Testis (tissue), 3 donors: ENCODE results near the gene BCAS3. TPM values are rescaled to one million over a fixed set of nuclear protein-coding genes. Genes with fewer than 3 reads are reported as not detected.

Source experiments
- DNase-seq: peaks from one replicate; pipeline ENCODE4 v3.0.0-alpha.2; 2019
- H3K27ac ChIP-seq, 2 donors: fragments of 200-600 bp; sonication (generic); one replicate each; pipeline ENCODE4 v1.5.1; 2019
- H3K27me3 ChIP-seq: fragments of 200-600 bp; sonication (generic); one replicate; pipeline ENCODE4 v1.5.1; 2019
- H3K36me3 ChIP-seq: fragments of 200-600 bp; sonication (generic); one replicate; pipeline ENCODE4 v1.5.1; 2017; ENCODE audit warnings: low read depth; ENCODE audit errors: missing control alignments
- H3K4me1 ChIP-seq: fragments of 200-600 bp; sonication (generic); one replicate; pipeline ENCODE4 v1.5.1; 2019
- H3K4me3 ChIP-seq, 2 donors: fragments of 200-600 bp; sonication (generic); one replicate each; pipeline ENCODE4 v1.5.1; 2017 to 2019
- H3K9me3 ChIP-seq: fragments of 200-600 bp; sonication (generic); one replicate; pipeline ENCODE4 v1.5.1; 2017
- POLR2A ChIP-seq: fragments of 450-650 bp; IDR thresholded peaks from one replicate; pipeline ENCODE4 v1.6.1; 2017; ENCODE audit warnings: antibody characterized with exemption, mild to moderate bottlenecking, moderate library complexity
- WGBS, 2 donors: methylation state at CpG; one replicate each; pipeline ENCODE4 v1.1.5; 2018; 5-methylcytosine and 5-hydroxymethylcytosine counted together
- intact Hi-C: fragments of 100-400 bp; cut with DNase I; formaldehyde crosslinking; loops from one replicate; pipeline ENCODE4 v1.15.1; 2023; ENCODE audit warnings: low total_unique reads
- polyA plus RNA-seq: library from polyadenylated mRNA; stranded (reverse); fragments of 350-450 nt; fragmentation: Illumina TruSeq; extraction: RNeasy Lipid Tissue Mini Kit (QIAGEN cat#74804); gene quantifications from one replicate; pipeline ENCODE4 v1.2.3, GENCODE V29; 2014; ENCODE audit warnings: low read depth, low replicate concordance; ENCODE audit not compliant: insufficient read depth
- total RNA-seq, 2 donors: library from RNA; depleted of rRNA; stranded (reverse); fragments of >200 nt; gene quantifications; one replicate each; pipeline ENCODE4 v1.2.3, GENCODE V29; 2016
- TF ChIP-seq, protein P1 (sequence below), 3 experiments: fragments of 450-650 bp in 2 of 3; fragments of 200-600 bp in 1 of 3; sonication (generic) in 1 of 3; IDR thresholded peaks; one replicate each; pipeline ENCODE4 v1.5.1; 2016 to 2019; ENCODE audit warnings: antibody characterized with exemption in 3 of 3, mild to moderate bottlenecking in 2 of 3, moderate library complexity in 1 of 3

The BCAS3 gene
- total and polyA plus RNA-seq, 3 donors from 2014 or later = 54.8 to 96.7 (median 73.0) TPM

DNA sequence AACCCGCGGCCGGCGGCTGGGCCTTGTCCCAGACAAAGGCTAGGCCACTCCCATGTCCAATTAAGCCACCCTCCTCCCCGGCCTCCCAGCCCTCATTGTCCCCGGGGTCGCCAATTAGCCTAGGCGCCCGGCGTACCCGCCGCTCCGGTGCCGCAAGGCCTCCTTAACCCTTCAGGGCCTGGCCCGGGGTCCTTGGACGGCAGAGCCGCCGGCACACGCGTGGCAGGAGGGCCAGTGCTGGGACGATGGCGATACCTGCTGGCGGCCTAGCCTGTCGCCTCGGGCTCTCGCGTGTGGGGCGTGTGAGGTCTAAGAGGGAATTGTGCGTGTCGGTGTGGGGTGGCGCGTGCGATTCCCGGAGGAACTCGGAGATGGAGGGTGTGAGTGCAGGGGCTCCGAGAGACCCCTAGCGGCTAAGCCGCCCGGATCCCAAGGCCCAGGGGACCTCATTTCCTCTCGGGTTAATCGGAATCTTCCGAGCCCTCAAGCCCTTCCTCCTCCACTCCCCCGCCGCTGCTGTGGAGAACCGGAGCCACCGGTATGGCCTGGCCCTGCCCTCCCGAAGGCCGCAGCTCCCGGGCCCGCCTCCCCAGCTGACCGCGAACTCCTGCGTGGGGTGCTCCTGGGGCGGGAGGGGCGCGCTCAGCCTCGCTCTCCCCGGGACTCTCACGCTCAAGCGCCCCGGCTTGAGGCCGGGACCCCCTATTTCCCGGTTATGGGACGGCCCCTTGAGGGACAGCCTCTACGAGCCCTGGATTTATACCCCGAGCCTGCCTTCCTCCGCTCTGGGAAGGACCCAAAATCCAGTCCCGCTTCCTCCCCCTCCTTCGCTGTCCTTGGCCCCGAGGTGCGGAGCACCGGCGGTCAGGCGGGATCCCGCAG lies 733.9 kb downstream of the BCAS3 start:
- TF ChIP-seq, protein P1, sequence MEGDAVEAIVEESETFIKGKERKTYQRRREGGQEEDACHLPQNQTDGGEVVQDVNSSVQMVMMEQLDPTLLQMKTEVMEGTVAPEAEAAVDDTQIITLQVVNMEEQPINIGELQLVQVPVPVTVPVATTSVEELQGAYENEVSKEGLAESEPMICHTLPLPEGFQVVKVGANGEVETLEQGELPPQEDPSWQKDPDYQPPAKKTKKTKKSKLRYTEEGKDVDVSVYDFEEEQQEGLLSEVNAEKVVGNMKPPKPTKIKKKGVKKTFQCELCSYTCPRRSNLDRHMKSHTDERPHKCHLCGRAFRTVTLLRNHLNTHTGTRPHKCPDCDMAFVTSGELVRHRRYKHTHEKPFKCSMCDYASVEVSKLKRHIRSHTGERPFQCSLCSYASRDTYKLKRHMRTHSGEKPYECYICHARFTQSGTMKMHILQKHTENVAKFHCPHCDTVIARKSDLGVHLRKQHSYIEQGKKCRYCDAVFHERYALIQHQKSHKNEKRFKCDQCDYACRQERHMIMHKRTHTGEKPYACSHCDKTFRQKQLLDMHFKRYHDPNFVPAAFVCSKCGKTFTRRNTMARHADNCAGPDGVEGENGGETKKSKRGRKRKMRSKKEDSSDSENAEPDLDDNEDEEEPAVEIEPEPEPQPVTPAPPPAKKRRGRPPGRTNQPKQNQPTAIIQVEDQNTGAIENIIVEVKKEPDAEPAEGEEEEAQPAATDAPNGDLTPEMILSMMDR (IDR thresholded peaks at IDR 0.05) = no peak
- TF ChIP-seq POLR2A = no peak
- peak overlapping the region; percentile 59 to 64 for H3K4me3 ChIP-seq
- 1% methylated on average over 18 to 64 of the region's 75 CpGs for WGBS, 2 donors
- no peak for DNase-seq
- H3K4me1 ChIP-seq = peaks cover 19% of the 10 kb centered on the region
- H3K36me3 ChIP-seq = no peaks in the 10 kb centered on the region
- intact Hi-C loops = no loop called here
- H3K27ac ChIP-seq = peak overlapping the region; percentile 88 to 95
- no peaks in the 10 kb centered on the region for H3K9me3 ChIP-seq
- H3K27me3 ChIP-seq = no peaks in the 10 kb centered on the region

DNA sequence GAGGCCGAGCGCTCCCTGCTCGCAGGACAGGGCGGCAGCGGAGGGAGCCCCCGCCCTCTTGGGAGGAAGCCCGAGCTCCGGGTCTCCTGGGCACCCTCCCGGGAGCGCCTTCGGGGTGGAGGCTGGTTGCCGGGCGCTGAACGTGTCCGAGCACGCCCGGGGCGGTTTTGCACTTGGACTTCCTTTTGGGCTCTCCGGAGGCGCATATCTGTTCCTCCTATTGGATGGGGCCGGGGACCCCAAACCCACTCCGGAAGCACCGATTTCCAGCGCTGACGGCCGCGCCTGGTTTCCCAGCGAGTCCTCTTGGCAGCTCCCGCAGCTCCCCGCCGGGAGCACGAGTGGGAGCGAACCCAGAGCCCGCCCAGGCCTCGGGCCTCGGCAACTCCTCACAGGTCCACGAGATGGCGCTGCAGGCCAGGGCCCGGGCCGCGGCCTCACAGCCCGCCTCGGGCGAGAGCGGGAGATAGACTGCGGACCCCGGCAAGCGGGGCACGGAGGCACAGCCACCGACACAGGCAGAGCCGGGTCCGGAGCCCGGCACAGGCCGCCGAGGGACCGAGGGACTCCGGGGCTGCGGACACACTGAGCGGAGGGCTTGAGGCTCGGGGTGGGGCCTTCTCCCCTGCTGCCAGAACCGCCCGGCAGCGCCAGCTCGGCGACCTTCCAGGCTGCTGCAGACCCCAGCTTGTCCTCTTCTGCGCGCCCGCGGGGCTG lies 734.6 kb downstream of the BCAS3 start:
- Histone ChIP-seq H3K27me3 (no peaks in the 10 kb centered on the region), H3K9me3 (no peaks in the 10 kb centered on the region), H3K4me3 (peak overlapping the region; percentile 59 to 64), H3K4me1 (peaks cover 20% of the 10 kb centered on the region), H3K36me3 (no peaks in the 10 kb centered on the region), H3K27ac (peak overlapping the region; percentile 88 to 95)
- DNase-seq = peak; percentile 84
- 1% methylated on average over 32 of the region's 69 CpGs; no CpG with 5 or more reads in 1 of the 2 donors for WGBS, 2 donors
- TF ChIP-seq, protein P1 (IDR thresholded peaks at IDR 0.05) = peak; percentile 96 to 98 (median 97)
- no peak for TF ChIP-seq POLR2A
- intact Hi-C loops = no loop called here

DNA sequence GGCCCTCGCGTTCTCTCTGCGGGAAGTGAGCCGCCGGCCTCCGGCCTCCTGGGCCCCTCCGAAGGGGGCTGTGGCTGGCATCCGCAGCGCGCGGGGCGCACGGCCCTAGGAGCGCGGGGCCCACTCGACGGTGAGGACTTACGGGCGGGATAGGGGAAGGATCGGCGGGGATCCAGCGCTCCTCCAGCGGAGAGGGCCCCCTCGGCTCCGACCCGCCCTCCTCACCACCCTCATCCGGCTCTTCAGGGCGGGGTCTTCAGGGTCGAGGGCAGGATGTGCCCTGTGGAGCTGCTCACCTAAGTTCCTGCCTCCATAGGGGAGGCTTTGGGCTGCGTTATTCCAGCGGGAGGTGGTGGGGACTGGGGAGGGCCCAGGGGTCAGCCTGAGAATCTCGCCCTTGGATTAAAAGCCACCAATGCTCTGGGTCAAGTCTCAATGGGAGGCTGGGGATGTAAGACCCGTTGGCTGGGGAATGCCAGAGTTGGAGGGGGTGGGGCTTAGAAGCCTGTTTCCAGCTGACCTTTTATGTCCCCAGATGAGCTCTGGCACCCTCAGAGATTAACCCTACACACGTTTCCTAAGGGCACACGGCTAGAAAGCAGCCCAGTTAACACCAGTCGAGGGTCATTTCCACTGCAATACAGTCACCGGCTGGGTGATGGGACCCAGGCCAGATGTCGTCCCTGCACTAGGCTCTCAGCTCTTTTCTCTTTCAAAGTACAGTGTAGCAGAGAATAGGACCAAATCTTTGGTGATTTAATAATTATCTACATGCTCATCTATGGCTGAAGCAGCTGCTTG lies 735.4 kb downstream of the BCAS3 start:
- H3K4me3 ChIP-seq = peak overlapping the region; percentile 59 to 64
- WGBS, 2 donors = 8 to 18% methylated on average over 5 to 30 of the region's 38 CpGs
- peak overlapping the region; percentile 88 to 95 for H3K27ac ChIP-seq
- H3K27me3 ChIP-seq = no peaks in the 10 kb centered on the region
- no peaks in the 10 kb centered on the region for H3K36me3 ChIP-seq
- intact Hi-C loops = no loop called here
- H3K9me3 ChIP-seq = no peaks in the 10 kb centered on the region
- TF ChIP-seq POLR2A = no peak
- TF ChIP-seq, protein P1 (IDR thresholded peaks at IDR 0.05) = no peak
- DNase-seq = no peak
- peaks cover 13% of the 10 kb centered on the region for H3K4me1 ChIP-seq

DNA sequence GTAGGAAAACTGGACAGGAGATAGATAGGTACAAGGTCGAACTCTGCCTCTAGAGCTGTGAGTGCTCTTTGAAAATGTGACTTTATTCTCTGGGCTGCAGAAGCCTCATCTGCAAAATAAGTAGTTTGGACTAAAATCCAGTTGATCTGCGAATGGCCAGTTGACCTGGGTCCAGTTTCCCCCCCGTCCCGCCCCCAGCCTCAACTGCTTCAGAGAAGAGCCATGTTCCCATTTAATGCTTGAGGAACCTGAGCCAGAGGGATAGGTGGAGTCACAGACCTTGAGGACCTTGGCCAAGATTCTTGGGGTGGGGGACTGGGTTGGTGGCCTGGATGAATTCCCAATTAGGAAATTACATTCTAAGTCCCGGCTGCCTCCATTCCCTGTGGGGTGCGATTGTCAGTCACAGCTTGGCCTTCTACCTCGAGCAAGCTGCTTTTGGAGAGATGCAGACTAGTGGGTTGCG lies 736.0 kb downstream of the BCAS3 start:
- H3K27me3 ChIP-seq = no peaks in the 10 kb centered on the region
- H3K9me3 ChIP-seq = no peaks in the 10 kb centered on the region
- WGBS, 2 donors = 79 to 81% methylated on average over 8 of the region's 8 CpGs
- no peak overlapping the region for H3K4me3 ChIP-seq
- no peak for DNase-seq
- intact Hi-C loops = no loop called here
- peaks cover 10% of the 10 kb centered on the region for H3K4me1 ChIP-seq
- no peak for TF ChIP-seq POLR2A
- TF ChIP-seq, protein P1 (IDR thresholded peaks at IDR 0.05) = no peak
- peak overlapping the region in 1 of 2 donors; percentile 95 for H3K27ac ChIP-seq
- no peaks in the 10 kb centered on the region for H3K36me3 ChIP-seq
